H1 (cell line): ENCODE data around the gene SLC22A23. TPM values are rescaled to one million over a fixed set of nuclear protein-coding genes. Genes with fewer than 3 reads are reported as not detected.

Experiments used
- CTCF ChIA-PET: fragments of 300-600 bp; sonication (Branson Sonifier 250); formaldehyde crosslinking; loops from one replicate; lab custom pipeline; 2021; ENCODE audit not compliant: partially characterized antibody; lab: Charles Lee
- POLR2A ChIA-PET: fragments of 300-600 bp; sonication (Branson Sonifier 250); formaldehyde crosslinking; loops from one replicate; lab custom pipeline; 2021; ENCODE audit warnings: inconsistent platforms; ENCODE audit not compliant: partially characterized antibody; lab: Charles Lee
- DNase-seq, 2 experiments: peaks; one replicate each; pipeline versions ENCODE4 v3.0.0 to v3.0.0-alpha.2; 2010 to 2022; ENCODE audit warnings: low spot score in 2 of 2, low read depth in 1 of 2, mixed read lengths in 1 of 2
- FAIRE-seq: peaks from 2 replicates; lab custom pipeline; 2011; peaks lifted over from hg19 to GRCh38; lab: Jason Lieb, UNC
- H2AFZ ChIP-seq: 2 replicates; pipeline ENCODE4 v1.8.1; 2012; ENCODE audit warnings: low read length, inconsistent platforms
- H2AK5ac ChIP-seq: 2 replicates; pipeline ENCODE4 v1.6.1; 2013; ENCODE audit warnings: low read depth, low read length
- H2BK120ac ChIP-seq: replicated peaks from 2 replicates; pipeline ENCODE3; 2013; ENCODE audit warnings: low read depth, low read length, inconsistent platforms
- H2BK12ac ChIP-seq: 2 replicates; pipeline ENCODE4 v1.6.1; 2013; ENCODE audit warnings: low read depth, low read length
- H2BK15ac ChIP-seq: 2 replicates; pipeline ENCODE4 v1.6.1; 2013; ENCODE audit warnings: low read length
- H2BK20ac ChIP-seq: 2 replicates; pipeline ENCODE4 v1.6.1; 2013; ENCODE audit warnings: low read length
- H2BK5ac ChIP-seq: 2 replicates; pipeline ENCODE4 v1.6.1; 2013; ENCODE audit warnings: low read depth, low read length
- H3K14ac ChIP-seq: 2 replicates; pipeline ENCODE4 v1.6.1; 2013; ENCODE audit warnings: inconsistent platforms; ENCODE audit not compliant: insufficient read length
- H3K18ac ChIP-seq: 2 replicates; pipeline ENCODE4 v1.6.1; 2013; ENCODE audit warnings: low read length; ENCODE audit errors: extremely low read depth
- H3K23ac ChIP-seq: 2 replicates; pipeline ENCODE4 v1.6.1; 2013; ENCODE audit warnings: inconsistent platforms; ENCODE audit not compliant: insufficient read length
- H3K23me2 ChIP-seq: 2 replicates; pipeline ENCODE4 v1.6.1; 2013; ENCODE audit warnings: low read depth, low read length
- H3K27ac ChIP-seq: 2 replicates; pipeline ENCODE4 v1.6.1; 2011; ENCODE audit warnings: low read depth, low read length, inconsistent platforms
- H3K27me3 ChIP-seq, 4 experiments: replicated peaks in 1 of 4; 1 replicate in 1 of 4; 2 replicates in 3 of 4; pipeline versions ENCODE4 v1.6.1 to v1.8.1; 2011 to 2013; ENCODE audit warnings: low read length in 3 of 4, mild to moderate bottlenecking in 3 of 4, inconsistent platforms in 2 of 4, mixed read lengths in 2 of 4, moderate library complexity in 1 of 4; ENCODE audit not compliant: control insufficient read depth in 3 of 4, insufficient read depth in 3 of 4; ENCODE audit errors: extremely low read depth in 1 of 4
- H3K36me3 ChIP-seq, 4 experiments: 2 replicates each; pipeline versions ENCODE4 v1.6.1 to v1.8.1; 2011 to 2013; ENCODE audit warnings: mild to moderate bottlenecking in 4 of 4, low read length in 3 of 4, moderate library complexity in 2 of 4, control low read depth in 1 of 4, inconsistent platforms in 1 of 4; ENCODE audit not compliant: insufficient read depth in 4 of 4, control insufficient read depth in 2 of 4
- H3K4ac ChIP-seq: replicated peaks from 2 replicates; pipeline ENCODE3; 2013; ENCODE audit warnings: low read length, low read depth, mixed read lengths, inconsistent platforms; ENCODE audit not compliant: insufficient read length
- H3K4me1 ChIP-seq, 4 experiments: replicated peaks in 1 of 4; 1 replicate in 1 of 4; 2 replicates in 3 of 4; pipeline versions ENCODE4 v1.6.1 to v1.8.1; 2011 to 2013; ENCODE audit warnings: low read length in 3 of 4, inconsistent platforms in 2 of 4, mixed read lengths in 1 of 4; ENCODE audit not compliant: insufficient read depth in 4 of 4, control insufficient read depth in 3 of 4
- H3K4me2 ChIP-seq, 2 experiments: 2 replicates each; pipeline versions ENCODE4 v1.6.1 to v1.8.1; 2011 to 2013; ENCODE audit warnings: low read depth in 2 of 2, low read length in 2 of 2, control low read depth in 1 of 2, inconsistent platforms in 1 of 2, mild to moderate bottlenecking in 1 of 2; ENCODE audit not compliant: insufficient read depth in 1 of 2
- H3K4me3 ChIP-seq, 4 experiments: fragments of 200-600, 300-600 bp in 1 of 4; sonication (generic), shearing (Covaris generic), sonication (Bioruptor Twin) in 1 of 4; 2 replicates each; pipeline versions ENCODE4 v1.5.1 to v1.8.1; 2011 to 2016; ENCODE audit warnings: low read length in 4 of 4, low read depth in 3 of 4, control low read depth in 2 of 4, inconsistent platforms in 2 of 4, mild to moderate bottlenecking in 2 of 4, mixed read lengths in 1 of 4, moderate library complexity in 1 of 4; ENCODE audit not compliant: insufficient read depth in 2 of 4; ENCODE audit errors: extremely low read depth in 1 of 4
- H3K56ac ChIP-seq: replicated peaks from 2 replicates; pipeline ENCODE3; 2013; ENCODE audit warnings: low read depth, mild to moderate bottlenecking, mixed read lengths, low read length, inconsistent platforms; ENCODE audit not compliant: insufficient read length
- H3K79me1 ChIP-seq: 2 replicates; pipeline ENCODE4 v1.6.1; 2013; ENCODE audit warnings: low read depth, low read length, control low read depth
- H3K79me2 ChIP-seq, 2 experiments: 2 replicates each; pipeline versions ENCODE4 v1.6.1 to v1.8.1; 2012 to 2013; ENCODE audit warnings: low read length in 2 of 2, mild to moderate bottlenecking in 2 of 2, inconsistent platforms in 1 of 2; ENCODE audit not compliant: insufficient read depth in 2 of 2, control insufficient read depth in 1 of 2
- H3K9ac ChIP-seq, 4 experiments: replicated peaks in 1 of 4; 1 replicate in 1 of 4; 2 replicates in 3 of 4; pipeline versions ENCODE4 v1.6.1 to v1.8.1; 2011 to 2013; ENCODE audit warnings: low read depth in 3 of 4, low read length in 3 of 4, control low read depth in 2 of 4, mild to moderate bottlenecking in 2 of 4, moderate library complexity in 2 of 4, inconsistent platforms in 1 of 4; ENCODE audit errors: extremely low read depth in 1 of 4
- H3K9me3 ChIP-seq, 2 experiments: 2 replicates each; pipeline versions ENCODE4 v1.6.1 to v1.8.1; 2012 to 2013; ENCODE audit warnings: mild to moderate bottlenecking in 2 of 2, moderate library complexity in 2 of 2, control low read depth in 1 of 2, inconsistent platforms in 1 of 2, low read depth in 1 of 2, low read length in 1 of 2, mixed read lengths in 1 of 2; ENCODE audit not compliant: insufficient read depth in 2 of 2
- H4K20me1 ChIP-seq, 2 experiments: replicated peaks in 1 of 2; 2 replicates each; pipeline versions ENCODE3 to v1.8.1; 2011 to 2013; ENCODE audit warnings: inconsistent platforms in 2 of 2, low read length in 2 of 2, mild to moderate bottlenecking in 1 of 2; ENCODE audit not compliant: insufficient read depth in 2 of 2, control insufficient read depth in 1 of 2
- H4K5ac ChIP-seq: 2 replicates; pipeline ENCODE4 v1.6.1; 2013; ENCODE audit warnings: low read length, low read depth, mixed read lengths, inconsistent platforms; ENCODE audit not compliant: insufficient read length
- H4K8ac ChIP-seq: 2 replicates; pipeline ENCODE4 v1.8.0; 2013; ENCODE audit warnings: mild to moderate bottlenecking, moderate library complexity, low read length, inconsistent platforms; ENCODE audit not compliant: insufficient read depth; ENCODE audit errors: extremely low read depth
- H4K91ac ChIP-seq: replicated peaks from 2 replicates; pipeline ENCODE3; 2013; ENCODE audit warnings: low read length, mixed read lengths, inconsistent platforms; ENCODE audit not compliant: insufficient read length
- CBX8 ChIP-seq: fragments of 300-800, 300-1000 bp; sonication (generic); IDR thresholded peaks from 2 replicates; pipeline ENCODE4 v1.7.1; 2016; ENCODE audit warnings: low read depth, low read length, borderline replicate concordance
- RAD21 ChIP-seq, 2 experiments: IDR thresholded peaks in 1 of 2; conservative IDR thresholded peaks in 1 of 2; 2 replicates each; pipeline ENCODE4 v1.6.1; 2011; ENCODE audit warnings: low read depth in 2 of 2, low read length in 2 of 2, improper control_type of control experiment in 1 of 2, inconsistent platforms in 1 of 2, mild to moderate bottlenecking in 1 of 2, moderate library complexity in 1 of 2
- SP1 ChIP-seq: IDR thresholded peaks from 2 replicates; pipeline ENCODE4 v1.6.1; 2011; ENCODE audit warnings: low read depth, low read length
- WGBS, 2 experiments: shearing (Covaris generic) in 1 of 2; methylation state at CpG; one replicate each; pipeline versions ENCODE4 v1.1.6 to v1.1.7; 2013 to 2015; ENCODE audit warnings: low lambda C conversion rate in 2 of 2, mixed read lengths in 2 of 2, inconsistent platforms in 1 of 2, low coverage in 1 of 2, missing lambda C conversion rate in 1 of 2; ENCODE audit not compliant: insufficient replicate concordance in 2 of 2, insufficient coverage in 1 of 2, insufficient read length in 1 of 2; ENCODE audit errors: extremely low coverage in 1 of 2, missing lambda C conversion rate in 1 of 2; 5-methylcytosine and 5-hydroxymethylcytosine counted together
- polyA plus RNA-seq, 7 experiments: library from polyadenylated mRNA; depleted of rRNA in 3 of 7; stranded (reverse) in 5 of 7; unstranded in 2 of 7; fragments of >200 nt in 5 of 7; fragments of 200-250 nt in 2 of 7; gene quantifications; 1 replicate in 5 of 7; 2 replicates in 1 of 7; 4 replicates in 1 of 7; pipeline versions ENCODE4 v1.2.1 to v1.2.3, GENCODE V29; 2011 to 2013; ENCODE audit warnings: missing spikeins in 2 of 7, mixed read lengths in 2 of 7
- total RNA-seq: library from RNA; stranded (reverse); fragmentation: NEBNext Ultra II Directional; extraction: Animal tissue kit (Norgen Biotek cat#: 25700); gene quantifications from 2 replicates; pipeline ENCODE4 v1.2.1, GENCODE V29; 2021

SLC22A23 gene
- total and polyA plus RNA-seq, 2 of the 8 experiments (the other 6 are each of a cell fraction or from before 2014, with no cell fraction given) = 9.9 to 38.4 TPM

DNA sequence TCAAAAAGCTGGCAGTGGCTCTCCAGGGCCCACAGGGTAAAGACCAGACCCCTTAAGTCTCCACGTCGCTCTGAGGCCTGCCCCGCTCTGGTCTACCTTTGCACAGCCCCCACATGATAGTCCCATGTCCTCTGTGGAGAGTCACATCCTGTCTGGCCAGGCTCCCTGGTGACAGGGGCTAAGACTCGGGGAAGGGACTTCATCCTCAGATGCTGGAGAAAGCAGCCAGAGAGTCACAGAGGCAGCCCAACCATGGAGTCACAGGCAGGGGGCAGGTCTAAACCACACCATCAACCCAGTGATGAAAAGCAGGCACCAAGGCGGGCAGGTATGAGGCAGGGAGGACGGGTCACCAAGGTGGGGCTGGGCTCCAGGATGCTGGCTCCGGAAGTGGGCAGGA is 62.2 kb downstream of the SLC22A23 start:
- Histone ChIP-seq H3K27ac (no peak overlapping the region), H3K14ac (no peak overlapping the region)

More for the DNA sequence above, 62.2 kb downstream of the SLC22A23 start:
- no peak overlapping the region for H4K5ac ChIP-seq
- no peak overlapping the region for H3K18ac ChIP-seq
- H2BK15ac ChIP-seq = no peak overlapping the region
- no peaks in the 10 kb centered on the region for H3K27me3 ChIP-seq
- no peak overlapping the region for H2AFZ ChIP-seq
- H3K56ac ChIP-seq = no peak overlapping the region
- H4K20me1 ChIP-seq = peaks cover 0 to 5% of the 10 kb centered on the region in 2 experiments
- H4K91ac ChIP-seq = no peak overlapping the region
- H3K36me3 ChIP-seq = no peaks in the 10 kb centered on the region
- H2BK20ac ChIP-seq = no peak overlapping the region
- no peak overlapping the region for H3K4me3 ChIP-seq
- no peaks in the 10 kb centered on the region for H3K23me2 ChIP-seq
- ChIA-PET CTCF (interaction anchor here (1.2 to 2.7 kb wide), 5 partner anchors 13 to 338 kb away, joined by 3 to 13 read pairs (median 3); no protein-coding TSS in a partner anchor), POLR2A (no interaction called here)
- H2BK12ac ChIP-seq = no peak overlapping the region
- H3K9me3 ChIP-seq = no peaks in the 10 kb centered on the region
- H3K9ac ChIP-seq = no peak overlapping the region
- 85% methylated on average over 7 of the region's 7 CpGs; no CpG with 5 or more reads in 1 of the 2 experiments for WGBS, 2 experiments
- H3K4ac ChIP-seq = no peak overlapping the region
- peaks cover 5% of the 10 kb centered on the region; the same call in 1 of the 2 replicates for H3K79me1 ChIP-seq
- DNase-seq (no peak), FAIRE-seq (no peak)
- no peak overlapping the region for H2BK5ac ChIP-seq
- peaks cover 0 to 4% of the 10 kb centered on the region in 2 experiments; a peak in 2 of 4 replicates for H3K79me2 ChIP-seq
- H3K4me2 ChIP-seq = no peak overlapping the region
- no peak overlapping the region for H3K23ac ChIP-seq
- peak overlapping the region; percentile 76; the same call in 1 of the 2 replicates for H4K8ac ChIP-seq
- no peak overlapping the region for H2BK120ac ChIP-seq
- no peak overlapping the region for H2AK5ac ChIP-seq
- no peaks in the 10 kb centered on the region for H3K4me1 ChIP-seq
- no peak for TF ChIP-seq CBX8
- peak in 1 of 2 experiments; percentile 29; a peak in 1 of 4 replicates for TF ChIP-seq RAD21 (IDR thresholded peaks at IDR 0.05 in 1 of 2, conservative IDR thresholded peaks at IDR 0.05 in 1 of 2; ENCODE audit: low read depth in 2 of 2, low read length in 2 of 2)
- TF ChIP-seq SP1 = no peak
- TF ChIP-seq, all 59 proteins: peak for 1
